Loucy (cell line): Measurements from ENCODE around the gene ZNF236.

Experiments
- H2AFZ ChIP-seq: fragments of 200-600 bp; sonication (generic); 2 replicates; pipeline ENCODE4 v1.6.0; 2016; ENCODE audit warnings: antibody characterized with exemption, mild to moderate bottlenecking, low read length, moderate library complexity
- H3F3A ChIP-seq: fragments of 200-600 bp; 2 replicates; pipeline ENCODE4 v1.6.0; 2016; ENCODE audit warnings: antibody characterized with exemption, low read depth, mild to moderate bottlenecking
- H3K27me3 ChIP-seq: fragments of 200-600 bp; sonication (generic); 2 replicates; pipeline ENCODE4 v1.6.1; 2014; ENCODE audit warnings: low read length, mild to moderate bottlenecking; ENCODE audit not compliant: insufficient read depth, poor library complexity, severe bottlenecking
- H3K36me3 ChIP-seq: fragments of 200-600 bp; sonication (generic); 2 replicates; pipeline ENCODE4 v1.6.1; 2016; ENCODE audit warnings: low read length; ENCODE audit not compliant: insufficient read depth
- H3K4me1 ChIP-seq: fragments of 200-600 bp; sonication (generic); 2 replicates; pipeline ENCODE4 v1.5.1; 2014; ENCODE audit warnings: low read length, mild to moderate bottlenecking; ENCODE audit not compliant: insufficient read depth, poor library complexity, severe bottlenecking
- H3K4me2 ChIP-seq: fragments of 200-600 bp; sonication (generic); 2 replicates; pipeline ENCODE4 v1.6.0; 2014; ENCODE audit warnings: antibody characterized with exemption, low read length, low read depth, mild to moderate bottlenecking; ENCODE audit not compliant: poor library complexity, severe bottlenecking
- H3K4me3 ChIP-seq: fragments of 200-600 bp; sonication (generic); 2 replicates; pipeline ENCODE4 v1.5.1; 2014; ENCODE audit warnings: low read length, mild to moderate bottlenecking, mixed read lengths; ENCODE audit not compliant: poor library complexity, severe bottlenecking
- H3K79me2 ChIP-seq: fragments of 200-600 bp; sonication (generic); 2 replicates; pipeline ENCODE4 v1.6.1; 2014; ENCODE audit warnings: low read length; ENCODE audit not compliant: insufficient read depth
- H3K9ac ChIP-seq: fragments of 200-600 bp; sonication (generic); 2 replicates; pipeline ENCODE4 v1.6.0; 2014; ENCODE audit warnings: mild to moderate bottlenecking, low read depth, low read length, moderate library complexity; ENCODE audit not compliant: poor library complexity, severe bottlenecking
- H3K9me2 ChIP-seq: fragments of 200-600 bp; sonication (generic); replicated peaks from 2 replicates; pipeline ENCODE4 v1.6.1; 2016; ENCODE audit warnings: low read depth, low read length, mixed read lengths
- H3K9me3 ChIP-seq: fragments of 200-600 bp; sonication (generic); 2 replicates; pipeline ENCODE4 v1.6.1; 2014; ENCODE audit warnings: mild to moderate bottlenecking, antibody characterized with exemption, low read length, low read depth; ENCODE audit not compliant: insufficient read depth
- H4K20me1 ChIP-seq: fragments of 200-600 bp; sonication (generic); 2 replicates; pipeline ENCODE4 v1.6.0; 2014; ENCODE audit warnings: antibody characterized with exemption, low read length, mild to moderate bottlenecking; ENCODE audit not compliant: insufficient read depth, poor library complexity, severe bottlenecking
- EZH2phosphoT487 ChIP-seq: fragments of 200-600 bp; IDR thresholded peaks from 2 replicates; pipeline ENCODE4 v1.6.1; 2018; ENCODE audit warnings: antibody characterized with exemption, mild to moderate bottlenecking, moderate library complexity, borderline replicate concordance
- TF ChIP-seq, protein P1 (sequence below): fragments of 200-600 bp; sonication (generic); conservative IDR thresholded peaks from 2 replicates; pipeline ENCODE4 v1.5.1; 2014; ENCODE audit warnings: mild to moderate bottlenecking, antibody characterized with exemption, low read length

ZNF236 gene

DNA sequence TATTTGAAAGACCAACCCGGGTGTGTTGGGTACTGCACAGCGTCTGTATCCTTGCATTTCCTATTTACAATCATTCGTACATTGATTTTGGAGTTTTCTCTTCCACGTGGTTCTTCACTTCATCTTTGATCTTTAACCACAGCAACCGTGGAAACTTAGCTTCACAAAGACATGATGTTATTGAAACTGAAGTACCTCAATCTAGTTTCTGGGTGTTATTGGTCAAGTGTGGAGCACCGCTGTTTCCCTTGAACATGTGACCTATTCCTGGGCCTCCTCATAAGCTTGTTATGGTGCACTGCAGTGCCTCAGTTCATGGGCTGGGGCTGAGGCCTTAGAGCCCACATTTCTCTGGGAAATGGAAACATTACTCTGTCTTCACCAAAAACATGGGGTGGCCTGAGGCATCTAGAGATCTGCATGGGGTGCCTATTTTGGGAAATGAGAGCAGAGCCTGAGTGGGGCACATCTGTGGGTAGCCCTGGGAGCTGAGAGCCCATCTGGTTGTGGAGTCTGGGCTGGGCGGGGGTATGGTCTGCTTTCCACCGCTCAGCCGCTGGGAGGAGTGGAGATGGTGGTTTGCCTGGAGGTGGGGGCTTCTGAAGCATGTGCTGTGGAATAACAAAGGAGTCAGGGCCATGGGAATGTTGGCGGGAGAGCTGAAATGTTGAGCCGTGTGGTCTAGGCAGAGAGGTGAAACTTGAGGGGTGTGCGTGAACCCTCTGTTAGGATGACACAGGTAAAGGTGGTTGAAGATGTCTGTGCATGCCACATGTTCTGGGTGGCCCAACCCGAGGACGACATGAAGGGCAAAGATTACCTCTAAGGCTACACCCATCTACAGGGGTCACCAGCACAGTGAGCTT is 37.4 kb downstream of the ZNF236 start:
- no peak overlapping the region for H3K9ac ChIP-seq
- H3K4me2 ChIP-seq, result no peak overlapping the region
- no peaks in the 10 kb centered on the region for H3K9me3 ChIP-seq
- no peaks in the 10 kb centered on the region for H3K27me3 ChIP-seq
- H3K4me3 ChIP-seq, result no peak overlapping the region
- peaks cover 22% of the 10 kb centered on the region; the same call in 1 of the 2 replicates for H3K36me3 ChIP-seq
- H4K20me1 ChIP-seq, result no peaks in the 10 kb centered on the region
- H3F3A ChIP-seq, result no peaks in the 10 kb centered on the region
- no peaks in the 10 kb centered on the region for H3K4me1 ChIP-seq
- TF ChIP-seq EZH2phosphoT487, result no peak
- TF ChIP-seq, protein P1, sequence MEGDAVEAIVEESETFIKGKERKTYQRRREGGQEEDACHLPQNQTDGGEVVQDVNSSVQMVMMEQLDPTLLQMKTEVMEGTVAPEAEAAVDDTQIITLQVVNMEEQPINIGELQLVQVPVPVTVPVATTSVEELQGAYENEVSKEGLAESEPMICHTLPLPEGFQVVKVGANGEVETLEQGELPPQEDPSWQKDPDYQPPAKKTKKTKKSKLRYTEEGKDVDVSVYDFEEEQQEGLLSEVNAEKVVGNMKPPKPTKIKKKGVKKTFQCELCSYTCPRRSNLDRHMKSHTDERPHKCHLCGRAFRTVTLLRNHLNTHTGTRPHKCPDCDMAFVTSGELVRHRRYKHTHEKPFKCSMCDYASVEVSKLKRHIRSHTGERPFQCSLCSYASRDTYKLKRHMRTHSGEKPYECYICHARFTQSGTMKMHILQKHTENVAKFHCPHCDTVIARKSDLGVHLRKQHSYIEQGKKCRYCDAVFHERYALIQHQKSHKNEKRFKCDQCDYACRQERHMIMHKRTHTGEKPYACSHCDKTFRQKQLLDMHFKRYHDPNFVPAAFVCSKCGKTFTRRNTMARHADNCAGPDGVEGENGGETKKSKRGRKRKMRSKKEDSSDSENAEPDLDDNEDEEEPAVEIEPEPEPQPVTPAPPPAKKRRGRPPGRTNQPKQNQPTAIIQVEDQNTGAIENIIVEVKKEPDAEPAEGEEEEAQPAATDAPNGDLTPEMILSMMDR, result no peak
- H3K9me2 ChIP-seq, result no peaks in the 10 kb centered on the region
- no peak overlapping the region for H2AFZ ChIP-seq
- H3K79me2 ChIP-seq, result no peaks in the 10 kb centered on the region

DNA sequence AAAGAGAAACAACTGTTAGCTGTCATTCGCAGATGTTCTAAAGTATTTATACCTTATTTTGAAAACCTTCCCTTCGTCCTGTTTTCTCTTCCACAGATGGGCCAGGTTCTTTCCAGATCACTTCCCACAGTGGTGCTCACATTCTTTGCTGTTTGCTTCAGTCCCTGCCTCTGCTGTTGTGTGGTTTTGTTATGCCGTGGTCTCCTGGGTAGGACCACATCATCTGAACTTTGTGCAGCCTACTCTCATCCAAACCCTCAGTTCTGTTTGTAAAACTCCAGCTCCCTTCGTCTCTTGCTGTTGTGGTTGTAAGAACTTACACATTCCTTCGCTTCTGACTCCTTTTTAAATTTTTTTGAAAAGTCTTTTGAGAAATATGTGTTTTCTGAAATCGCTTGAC is 38.1 kb downstream of the ZNF236 start:
- Histone ChIP-seq H3K9ac (no peak overlapping the region), H2AFZ (no peak overlapping the region), H3K9me2 (no peaks in the 10 kb centered on the region), H3K79me2 (no peaks in the 10 kb centered on the region), H3K4me3 (no peak overlapping the region), H3K36me3 (peaks cover 24% of the 10 kb centered on the region; the same call in 1 of the 2 replicates), H3K4me1 (no peaks in the 10 kb centered on the region), H3K9me3 (no peaks in the 10 kb centered on the region), H3K4me2 (no peak overlapping the region), H3F3A (no peaks in the 10 kb centered on the region), H4K20me1 (no peaks in the 10 kb centered on the region), H3K27me3 (no peaks in the 10 kb centered on the region)
- no peak for TF ChIP-seq EZH2phosphoT487
- TF ChIP-seq, protein P1, result no peak

DNA sequence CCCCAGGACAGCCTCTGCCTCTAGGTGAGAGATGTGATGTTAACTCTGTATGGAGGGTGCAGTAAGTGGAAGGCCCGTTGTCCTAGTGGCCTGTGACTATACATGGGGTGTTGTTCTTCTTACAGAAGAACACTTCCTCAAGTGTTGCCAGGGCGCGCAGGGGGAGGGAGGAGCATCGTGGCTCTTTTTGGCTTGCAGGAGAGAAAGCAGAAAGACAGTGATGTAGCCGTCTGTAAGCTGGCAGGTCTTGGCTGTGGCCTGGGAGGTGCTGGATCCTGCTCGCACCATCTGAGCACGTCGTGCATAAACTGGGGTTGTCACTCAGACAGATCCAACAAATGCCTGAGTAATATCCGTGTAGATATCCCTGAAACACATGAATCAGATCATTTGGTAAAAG is 44.3 kb downstream of the ZNF236 start:
- H3K9ac ChIP-seq, result no peak overlapping the region
- H3K9me3 ChIP-seq, result no peaks in the 10 kb centered on the region
- H3K27me3 ChIP-seq, result no peaks in the 10 kb centered on the region
- no peak overlapping the region for H3K4me2 ChIP-seq
- no peak overlapping the region for H2AFZ ChIP-seq
- no peaks in the 10 kb centered on the region for H3K79me2 ChIP-seq
- no peaks in the 10 kb centered on the region for H3K4me1 ChIP-seq
- H3F3A ChIP-seq, result no peaks in the 10 kb centered on the region
- no peak for TF ChIP-seq EZH2phosphoT487
- TF ChIP-seq, protein P1, result no peak
- peaks cover 44% of the 10 kb centered on the region; the same call in 1 of the 2 replicates for H3K36me3 ChIP-seq
- no peaks in the 10 kb centered on the region for H3K9me2 ChIP-seq
- H4K20me1 ChIP-seq, result no peaks in the 10 kb centered on the region
- no peak overlapping the region for H3K4me3 ChIP-seq
